Hematopoietic multipotent progenitor cell treated with erythropoietin and hydrocortisone succinate and interleukin-3 and kit ligand, for 4 days (in vitro differentiated cells): ENCODE results near the gene PAQR6.

Experiments used
- DNase-seq: peaks from one replicate; pipeline ENCODE4 v3.0.0-alpha.2; 2015

Gene PAQR6

GRCh38 chr1:156247460-156248322 is at the start of gene PAQR6:
PAQR6 (minus strand) TSS chr1:156248056; CDS start chr1:156246731, 1,325 bp downstream.
- DNase-seq, result no peak

- peak; percentile 86 for DNase-seq
Measured at GRCh38 chr1:156295391-156295947, 47.6 kb upstream of the PAQR6 start, which contains the start of gene GLMP. GLMP (minus strand) TSS chr1:156295679; CDS start chr1:156295645, 34 bp downstream.

GRCh38 chr1:156293895-156294294 is 46.0 kb upstream of the PAQR6 start:
- no peak for DNase-seq

GRCh38 chr1:156293098-156293434 is 45.2 kb upstream of the PAQR6 start:
- no peak for DNase-seq

GRCh38 chr1:156291226-156292061 is 43.6 kb upstream of the PAQR6 start:
- peak; percentile 91 for DNase-seq

- no peak for DNase-seq
Measured at GRCh38 chr1:156289857-156290256, 42.0 kb upstream of the PAQR6 start.

GRCh38 chr1:156286061-156286460 is 38.2 kb upstream of the PAQR6 start:
- DNase-seq, result no peak

- no peak for DNase-seq
Measured at GRCh38 chr1:156285437-156285836, 37.6 kb upstream of the PAQR6 start.

- no peak for DNase-seq
Measured at GRCh38 chr1:156284757-156285156, 36.9 kb upstream of the PAQR6 start.

GRCh38 chr1:156284112-156284511 is 36.3 kb upstream of the PAQR6 start, which contains the start of gene TMEM79:
TMEM79 (plus strand) TSS chr1:156284325; CDS start chr1:156285227, 902 bp downstream.
- DNase-seq, result no peak

GRCh38 chr1:156283521-156283920 is 35.7 kb upstream of the PAQR6 start:
- DNase-seq, result no peak

- DNase-seq, result peak; percentile 99
Measured at GRCh38 chr1:156282479-156283222, 34.8 kb upstream of the PAQR6 start, which contains the start of gene SMG5. SMG5 (minus strand) TSS chr1:156282825; CDS start chr1:156282680, 145 bp downstream.

- peak; percentile 44 for DNase-seq
Measured at GRCh38 chr1:156281693-156282478, 34.0 kb upstream of the PAQR6 start.

- peak; percentile 89 for DNase-seq
Measured at GRCh38 chr1:156281281-156281680, 33.4 kb upstream of the PAQR6 start.

GRCh38 chr1:156279837-156280236 is 32.0 kb upstream of the PAQR6 start:
- no peak for DNase-seq

GRCh38 chr1:156276966-156277381 is 29.1 kb upstream of the PAQR6 start:
- peak; percentile 58 for DNase-seq

- peak; percentile 59 for DNase-seq
Measured at GRCh38 chr1:156276532-156276931, 28.7 kb upstream of the PAQR6 start.

- no peak for DNase-seq
Measured at GRCh38 chr1:156270314-156270713, 22.5 kb upstream of the PAQR6 start.

- DNase-seq, result no peak
Measured at GRCh38 chr1:156268336-156268735, 20.5 kb upstream of the PAQR6 start.

- no peak for DNase-seq
Measured at GRCh38 chr1:156266051-156266450, 18.2 kb upstream of the PAQR6 start.

- DNase-seq, result no peak
Measured at GRCh38 chr1:156263288-156263655, 15.4 kb upstream of the PAQR6 start.
